ENCODE data around the gene ADCY6. TPM values are rescaled to one million over a fixed set of nuclear protein-coding genes. Genes with fewer than 3 reads are reported as not detected.

The ADCY6 gene
- total RNA-seq, 2 experiments from 2014 or later: not detected

DNA sequence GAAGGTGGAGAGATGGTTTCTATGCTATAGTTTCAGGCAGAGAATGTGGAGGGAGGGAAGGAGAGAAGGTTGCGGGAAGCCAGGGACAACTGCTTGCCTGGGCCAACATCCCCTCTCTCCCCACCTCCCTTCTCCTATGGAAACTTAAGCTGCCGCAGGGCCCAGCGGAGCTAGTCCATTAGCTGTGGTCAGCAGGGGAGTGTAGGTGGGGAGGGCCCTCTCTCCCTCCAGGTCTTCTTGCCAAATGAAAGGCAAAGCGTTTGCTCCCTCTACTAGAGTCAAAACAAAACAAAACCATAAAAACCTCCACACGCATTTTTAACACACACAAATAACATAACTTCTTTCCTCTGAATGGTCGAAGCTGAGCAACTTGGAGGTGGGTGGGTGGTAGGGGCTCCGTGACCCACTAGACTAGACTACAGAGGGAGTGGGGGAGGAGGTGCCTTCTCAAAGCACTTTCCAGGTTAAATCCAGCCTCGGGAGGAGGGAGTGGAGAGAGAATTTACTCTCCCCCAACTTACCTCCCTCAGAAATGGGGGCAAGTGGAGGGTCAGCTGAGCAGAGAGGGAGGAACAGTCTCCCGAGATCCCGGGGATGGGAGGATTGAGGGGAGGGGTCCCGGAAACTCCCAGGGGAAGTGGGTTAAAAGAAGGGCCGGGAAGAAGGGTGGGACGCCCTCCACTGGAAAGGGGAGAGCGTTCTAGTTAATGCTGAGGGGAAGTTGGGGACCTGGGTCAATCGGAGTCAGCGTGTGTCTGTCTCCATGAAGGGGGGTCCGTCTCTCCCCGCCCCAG, 24.8 kb upstream of the ADCY6 start:
- ChIA-PET CTCF (ENCODE audit: unreplicated experiment) (no interaction called here), POLR2A (interaction anchor here (0.6 to 1.0 kb wide), 3 partner anchors 97 to 318 kb away, joined by 3 to 4 read pairs (median 3); no protein-coding TSS in a partner anchor)
- intact Hi-C loops (cut with micrococcal nuclease; ENCODE audit: unreplicated experiment): loop anchor here (1.0 to 2.0 kb wide), 2 partner anchors 39 to 97 kb away; partner anchors contain the start of genes CCNT1 and DDX23
- TF ChIP-seq, protein P1, sequence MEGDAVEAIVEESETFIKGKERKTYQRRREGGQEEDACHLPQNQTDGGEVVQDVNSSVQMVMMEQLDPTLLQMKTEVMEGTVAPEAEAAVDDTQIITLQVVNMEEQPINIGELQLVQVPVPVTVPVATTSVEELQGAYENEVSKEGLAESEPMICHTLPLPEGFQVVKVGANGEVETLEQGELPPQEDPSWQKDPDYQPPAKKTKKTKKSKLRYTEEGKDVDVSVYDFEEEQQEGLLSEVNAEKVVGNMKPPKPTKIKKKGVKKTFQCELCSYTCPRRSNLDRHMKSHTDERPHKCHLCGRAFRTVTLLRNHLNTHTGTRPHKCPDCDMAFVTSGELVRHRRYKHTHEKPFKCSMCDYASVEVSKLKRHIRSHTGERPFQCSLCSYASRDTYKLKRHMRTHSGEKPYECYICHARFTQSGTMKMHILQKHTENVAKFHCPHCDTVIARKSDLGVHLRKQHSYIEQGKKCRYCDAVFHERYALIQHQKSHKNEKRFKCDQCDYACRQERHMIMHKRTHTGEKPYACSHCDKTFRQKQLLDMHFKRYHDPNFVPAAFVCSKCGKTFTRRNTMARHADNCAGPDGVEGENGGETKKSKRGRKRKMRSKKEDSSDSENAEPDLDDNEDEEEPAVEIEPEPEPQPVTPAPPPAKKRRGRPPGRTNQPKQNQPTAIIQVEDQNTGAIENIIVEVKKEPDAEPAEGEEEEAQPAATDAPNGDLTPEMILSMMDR (conservative IDR thresholded peaks at IDR 0.05; ENCODE audit: low read length): no peak
- no peak for TF ChIP-seq EZH2phosphoT487 (IDR thresholded peaks at IDR 0.05; ENCODE audit: borderline replicate concordance, low read depth, low read length)
- Histone ChIP-seq H2AFZ (ENCODE audit: low read length) (peak overlapping the region; percentile 82), H3K4me3 (ENCODE audit: low read depth, low read length, poor library complexity, severe bottlenecking) (peak overlapping the region; percentile 72), H3K36me3 (ENCODE audit: insufficient read depth, low read length) (no peaks in the 10 kb centered on the region), H3K27ac (ENCODE audit: low read depth, low read length, poor library complexity, severe bottlenecking) (no peak overlapping the region), H4K20me1 (ENCODE audit: insufficient read depth, low read length) (no peaks in the 10 kb centered on the region), H3K4me1 (ENCODE audit: insufficient read depth, low read length, poor library complexity, severe bottlenecking) (peaks cover 25% of the 10 kb centered on the region), H3K9me2 (ENCODE audit: insufficient read depth, low read length) (no peaks in the 10 kb centered on the region), H3K4me2 (ENCODE audit: low read length) (peak overlapping the region; percentile 78), H3K79me2 (ENCODE audit: insufficient read depth, low read depth, low read length) (no peaks in the 10 kb centered on the region), H3K9me3 (ENCODE audit: low read length) (no peaks in the 10 kb centered on the region)
- no TSS peak for BruUV-seq (replicated peaks)
- DNase-seq (ENCODE audit: low spot score): no peak

- Histone ChIP-seq H3K9me2 (ENCODE audit: insufficient read depth, low read length) (no peaks in the 10 kb centered on the region), H2AFZ (ENCODE audit: low read length) (no peak overlapping the region), H3K79me2 (ENCODE audit: insufficient read depth, low read depth, low read length) (no peaks in the 10 kb centered on the region), H3K4me3 (ENCODE audit: low read depth, low read length, poor library complexity, severe bottlenecking) (no peak overlapping the region), H4K20me1 (ENCODE audit: insufficient read depth, low read length) (no peaks in the 10 kb centered on the region), H3K36me3 (ENCODE audit: insufficient read depth, low read length) (no peaks in the 10 kb centered on the region), H3K4me1 (ENCODE audit: insufficient read depth, low read length, poor library complexity, severe bottlenecking) (peaks cover 17% of the 10 kb centered on the region), H3K9me3 (ENCODE audit: low read length) (no peaks in the 10 kb centered on the region), H3K4me2 (ENCODE audit: low read length) (no peak overlapping the region), H3K27ac (ENCODE audit: low read depth, low read length, poor library complexity, severe bottlenecking) (no peak overlapping the region)
- no peak for DNase-seq (ENCODE audit: low spot score)
- intact Hi-C loops (cut with micrococcal nuclease; ENCODE audit: unreplicated experiment): no loop called here
- TF ChIP-seq, protein P1 (conservative IDR thresholded peaks at IDR 0.05; ENCODE audit: low read length): no peak
- no peak for TF ChIP-seq EZH2phosphoT487 (IDR thresholded peaks at IDR 0.05; ENCODE audit: borderline replicate concordance, low read depth, low read length)
- POLR2A ChIA-PET: no interaction called here
- BruUV-seq (replicated peaks): no TSS peak
- CTCF ChIA-PET (ENCODE audit: unreplicated experiment): no interaction called here
Observed at GRCh38 chr12:48812389-48812788, 23.5 kb upstream of the ADCY6 start.

DNA sequence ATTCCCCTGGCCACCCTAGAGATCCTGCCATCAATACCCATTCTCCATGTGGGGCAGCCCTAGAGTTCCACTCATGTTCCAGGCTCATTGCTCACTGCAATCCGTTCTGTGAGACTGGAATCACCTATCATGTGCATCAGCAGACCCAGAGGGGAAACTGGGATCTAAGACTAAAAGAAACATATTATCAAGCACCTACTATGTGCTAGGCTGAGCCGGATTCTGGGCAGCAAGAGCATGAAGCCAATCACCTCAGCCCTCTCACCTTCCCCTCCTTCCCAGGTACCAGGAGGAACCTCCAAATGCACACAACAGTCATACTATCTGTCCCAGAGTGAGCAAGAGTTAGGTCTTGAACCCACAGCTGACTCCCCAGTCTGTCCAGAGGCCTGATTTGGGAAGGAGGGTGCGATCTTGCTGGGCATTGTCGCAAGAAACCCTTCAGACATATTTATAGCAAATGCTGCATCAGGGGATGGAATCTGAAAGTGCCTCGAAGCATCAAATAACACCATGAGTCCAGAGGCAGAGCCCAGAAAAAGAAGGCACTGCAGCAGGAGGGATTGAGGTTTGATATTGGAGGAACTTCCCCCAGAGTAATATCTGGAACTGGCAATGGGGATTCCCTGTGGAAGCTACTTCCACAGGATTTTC, 22.7 kb upstream of the ADCY6 start:
- H3K9me2 ChIP-seq (ENCODE audit: insufficient read depth, low read length): no peaks in the 10 kb centered on the region
- H2AFZ ChIP-seq (ENCODE audit: low read length): no peak overlapping the region
- H3K9me3 ChIP-seq (ENCODE audit: low read length): no peaks in the 10 kb centered on the region
- H3K27ac ChIP-seq (ENCODE audit: low read depth, low read length, poor library complexity, severe bottlenecking): no peak overlapping the region
- H4K20me1 ChIP-seq (ENCODE audit: insufficient read depth, low read length): no peaks in the 10 kb centered on the region
- H3K79me2 ChIP-seq (ENCODE audit: insufficient read depth, low read depth, low read length): no peaks in the 10 kb centered on the region
- TF ChIP-seq, protein P1 (conservative IDR thresholded peaks at IDR 0.05; ENCODE audit: low read length): no peak
- TF ChIP-seq EZH2phosphoT487 (IDR thresholded peaks at IDR 0.05; ENCODE audit: borderline replicate concordance, low read depth, low read length): no peak
- BruUV-seq (replicated peaks): no TSS peak
- peaks cover 16% of the 10 kb centered on the region for H3K4me1 ChIP-seq (ENCODE audit: insufficient read depth, low read length, poor library complexity, severe bottlenecking)
- intact Hi-C loops (cut with micrococcal nuclease; ENCODE audit: unreplicated experiment): no loop called here
- no peak overlapping the region for H3K4me3 ChIP-seq (ENCODE audit: low read depth, low read length, poor library complexity, severe bottlenecking)
- H3K4me2 ChIP-seq (ENCODE audit: low read length): no peak overlapping the region
- no peaks in the 10 kb centered on the region for H3K36me3 ChIP-seq (ENCODE audit: insufficient read depth, low read length)
- ChIA-PET POLR2A (no interaction called here), CTCF (ENCODE audit: unreplicated experiment) (no interaction called here)
- DNase-seq (ENCODE audit: low spot score): no peak
